K562 (cell line): Measurements from ENCODE around the gene SMAD3. TPM values are rescaled to one million over a fixed set of nuclear protein-coding genes. Genes with fewer than 3 reads are reported as not detected.

ENCODE experiments used
- ATAC-seq: fragments of 200-7000 bp; cut with Tn5 transposase; 3 replicates; pipeline ENCODE4 v1.9.1; 2020; ENCODE audit warnings: moderate library complexity
- BruUV-seq: library from RNA; stranded (reverse); fragments of 400-500 nt; replicated peaks from 2 replicates; lab custom pipeline; 2021; lab: Mats Ljungman, UMichigan
- CTCF ChIA-PET: fragments of 300-600 bp; formaldehyde crosslinking; extraction: SDS; loops from one replicate; lab custom pipeline; 2021; ENCODE audit warnings: low intra/inter-chr PET ratio; lab: Yijun Ruan, JAX
- POLR2A ChIA-PET: fragments of 300-600, 350-650 bp; sonication (Branson Sonifier 250); formaldehyde crosslinking; extraction: SDS; loops from one replicate; lab custom pipeline; 2021; ENCODE audit warnings: antibody characterized with exemption, inconsistent platforms; lab: Yijun Ruan, JAX
- DNase-seq, 4 experiments: peaks; one replicate each; pipeline versions ENCODE4 v3.0.0 to v3.0.0-alpha.2; 2011 to 2018; ENCODE audit warnings: low spot score in 3 of 4, mixed read lengths in 3 of 4; ENCODE audit errors: extremely low read depth in 1 of 4
- FAIRE-seq: peaks from 2 replicates; lab custom pipeline; 2011; peaks lifted over from hg19 to GRCh38; lab: Jason Lieb, UNC
- H2AFZ ChIP-seq: 2 replicates; pipeline ENCODE4 v1.6.0; 2011; ENCODE audit warnings: low read depth, low read length, control low read depth, inconsistent platforms
- H3K27ac ChIP-seq: fragments of 200-600 bp; 3 replicates; pipeline ENCODE4 v1.8.0; 2011; ENCODE audit warnings: low read depth, mild to moderate bottlenecking, control low read depth, inconsistent platforms, low read length, moderate library complexity, mixed read lengths; ENCODE audit errors: extremely low read depth
- H3K27me3 ChIP-seq, 2 experiments: fragments of 300-600 bp in 1 of 2; 2 replicates in 1 of 2; 3 replicates in 1 of 2; pipeline versions ENCODE4 v1.6.0 to v1.8.0; 2011; ENCODE audit warnings: inconsistent platforms in 2 of 2, low read length in 2 of 2, mild to moderate bottlenecking in 1 of 2, mixed read lengths in 1 of 2, moderate library complexity in 1 of 2; ENCODE audit not compliant: control insufficient read depth in 2 of 2, insufficient read depth in 2 of 2
- H3K36me3 ChIP-seq: fragments of 300-600 bp; 3 replicates; pipeline ENCODE4 v1.8.0; 2011; ENCODE audit warnings: mild to moderate bottlenecking, low read length, inconsistent platforms; ENCODE audit not compliant: control insufficient read depth, insufficient read depth
- H3K4me1 ChIP-seq, 2 experiments: fragments of 200-600 bp in 1 of 2; replicated peaks in 1 of 2; 2 replicates in 1 of 2; 3 replicates in 1 of 2; pipeline versions ENCODE4 v1.5.1 to v1.8.0; 2011; ENCODE audit warnings: inconsistent platforms in 2 of 2, low read length in 2 of 2, mild to moderate bottlenecking in 1 of 2, mixed read lengths in 1 of 2, moderate library complexity in 1 of 2; ENCODE audit not compliant: control insufficient read depth in 2 of 2, insufficient read depth in 2 of 2
- H3K4me2 ChIP-seq: 2 replicates; pipeline ENCODE4 v1.6.1; 2011; ENCODE audit warnings: low read length, control low read depth, inconsistent platforms, mixed read lengths; ENCODE audit not compliant: insufficient read depth
- H3K4me3 ChIP-seq: fragments of 200-600 bp; sonication (generic), shearing (Covaris generic); 2 replicates; pipeline ENCODE4 v1.5.1; 2016; ENCODE audit warnings: control low read depth, inconsistent platforms
- H3K79me2 ChIP-seq: fragments of 200-600 bp; 3 replicates; pipeline ENCODE4 v1.8.0; 2011; ENCODE audit warnings: low read length, inconsistent platforms; ENCODE audit not compliant: control insufficient read depth, insufficient read depth
- H3K9ac ChIP-seq, 2 experiments: 2 replicates each; pipeline versions ENCODE4 v1.6.0 to v1.6.1; 2011; ENCODE audit warnings: low read depth in 2 of 2, low read length in 2 of 2, control low read depth in 1 of 2, inconsistent platforms in 1 of 2, mild to moderate bottlenecking in 1 of 2, mixed read lengths in 1 of 2; ENCODE audit not compliant: insufficient read depth in 1 of 2
- H3K9me1 ChIP-seq: one replicate; pipeline ENCODE4 v1.6.0; 2011; ENCODE audit warnings: inconsistent platforms, mild to moderate bottlenecking, low read length, moderate library complexity; ENCODE audit not compliant: control insufficient read depth, insufficient read depth
- H3K9me3 ChIP-seq: replicated peaks from 2 replicates; pipeline ENCODE4 v1.5.1; 2011; ENCODE audit warnings: low read depth, low read length, inconsistent platforms; ENCODE audit not compliant: control insufficient read depth, insufficient read depth
- H4K20me1 ChIP-seq: replicated peaks from 2 replicates; pipeline ENCODE4 v1.6.1; 2011; ENCODE audit warnings: low read length, inconsistent platforms, mixed read lengths; ENCODE audit not compliant: control insufficient read depth, insufficient read depth
- HDAC1 ChIP-seq, 2 experiments: fragments of 450-650 bp; IDR thresholded peaks; 2 replicates each; pipeline ENCODE4 v1.6.1; 2016 to 2017; ENCODE audit warnings: inconsistent platforms in 1 of 2, mild to moderate bottlenecking in 1 of 2, moderate library complexity in 1 of 2
- MAZ ChIP-seq, 2 experiments: fragments of 450-650 bp in 1 of 2; sonication (generic) in 1 of 2; formaldehyde crosslinking; IDR thresholded peaks in 1 of 2; conservative IDR thresholded peaks in 1 of 2; 2 replicates each; pipeline versions ENCODE4 v1.4.0 to v1.5.0; 2020; ENCODE audit warnings: mild to moderate bottlenecking in 1 of 2, missing genetic modification reagents in 1 of 2
- MITF ChIP-seq: IDR thresholded peaks from 2 replicates; pipeline ENCODE4 v1.6.1; 2014; ENCODE audit warnings: antibody characterized with exemption
- POU5F1 ChIP-seq: fragments of 150-350 bp; IDR thresholded peaks from 2 replicates; pipeline ENCODE4 v1.6.1; 2014; ENCODE audit warnings: borderline replicate concordance, low read length, low read depth, mild to moderate bottlenecking; ENCODE audit not compliant: partially characterized antibody
- ZNF695 ChIP-seq: fragments of 450-650 bp; formaldehyde crosslinking; IDR thresholded peaks from 2 replicates; pipeline ENCODE4 v1.4.0; 2020; ENCODE audit warnings: mild to moderate bottlenecking, moderate library complexity
- WGBS: fragments of 100-300 bp; shearing (Covaris generic); methylation state at CpG from one replicate; pipeline ENCODE4 v1.1.6; 2016; ENCODE audit warnings: low coverage, mixed read lengths; ENCODE audit not compliant: insufficient coverage; ENCODE audit errors: missing lambda C conversion rate; 5-methylcytosine and 5-hydroxymethylcytosine counted together
- in situ Hi-C: fragments of 300-500 bp; cut with MboI; formaldehyde crosslinking; loops from 4 replicates; pipeline ENCODE4 v1.15.0; 2018; ENCODE audit warnings: inconsistent platforms, mixed read lengths
- intact Hi-C: fragments of 100-400 bp; cut with micrococcal nuclease; formaldehyde crosslinking; loops from 2 replicates; pipeline ENCODE4 v1.14.2; 2022
- polyA plus RNA-seq, 8 experiments: library from polyadenylated mRNA; depleted of rRNA in 4 of 8; stranded (reverse) in 5 of 8; unstranded in 3 of 8; fragments of >200 nt; fragmentation: Nextera tagmentation in 2 of 8; fragmentation: Illumina TruSeq in 1 of 8; extraction: Ambion mirVana in 2 of 8; extraction: Trizol in 1 of 8; gene quantifications; 2 replicates each; pipeline versions ENCODE4 v1.2.1 to v1.2.3, GENCODE V29; 2011 to 2014; ENCODE audit warnings: inconsistent platforms in 1 of 8, missing spikeins in 1 of 8
- total RNA-seq, 7 experiments: library from RNA; depleted of rRNA in 6 of 7; stranded (reverse); fragments of >200 nt in 6 of 7; fragmentation: Illumina TruSeq in 2 of 7; extraction: Trizol in 2 of 7; gene quantifications; 2 replicates each; pipeline versions ENCODE4 v1.2.1 to v1.2.3, GENCODE V29; 2011 to 2021; ENCODE audit warnings: low replicate concordance in 1 of 7

Gene SMAD3
- total and polyA plus RNA-seq, 9 of the 15 experiments (the other 6 are each of a cell fraction or from before 2014, with no cell fraction given), result 4.3 to 39.2 (median 11.1) TPM

GRCh38 chr15:67102599-67102929 lies 37.2 kb downstream of the SMAD3 start (continued):
- TF ChIP-seq POU5F1 (no peak), MITF (no peak)

- H3K79me2 ChIP-seq, result peaks cover 51% of the 10 kb centered on the region
- no peak for TF ChIP-seq ZNF695 (CRISPR knock-in tag)
- TF ChIP-seq MAZ (CRISPR knock-in tag; conservative IDR thresholded peaks at IDR 0.05 in 1 of 2, IDR thresholded peaks at IDR 0.05 in 1 of 2), result no peak
- TF ChIP-seq HDAC1 (IDR thresholded peaks at IDR 0.05), result no peak
- TF ChIP-seq, all 486 proteins: peak for 0
- intact Hi-C loops (no loop called here), in situ Hi-C loops (no loop called here)
- H3K9me3 ChIP-seq, result no peaks in the 10 kb centered on the region
- ChIA-PET POLR2A (interaction anchor here (0.8 to 2.4 kb wide), 3 partner anchors 10 to 14 kb away, joined by 3 to 9 read pairs (median 6); no protein-coding TSS in a partner anchor), CTCF (no interaction called here)
- FAIRE-seq (peak; percentile 44), ATAC-seq (no peak), DNase-seq (no peak)
- peaks cover 18% of the 10 kb centered on the region; the same call in 2 of the 3 replicates for H3K36me3 ChIP-seq
- H3K4me2 ChIP-seq, result no peak overlapping the region
- H3K4me1 ChIP-seq, result peaks cover 13 to 62% of the 10 kb centered on the region in 2 experiments
- peaks cover 11% of the 10 kb centered on the region; the same call in 1 of the 2 replicates for H4K20me1 ChIP-seq
- no peak overlapping the region for H3K27ac ChIP-seq
- WGBS, result 49% methylated on average over 4 of the region's 4 CpGs
- H3K9ac ChIP-seq, result no peak overlapping the region
- no peak overlapping the region for H3K4me3 ChIP-seq
- no TSS peak for BruUV-seq
- no peaks in the 10 kb centered on the region for H3K9me1 ChIP-seq
- H2AFZ ChIP-seq, result no peak overlapping the region
- no peaks in the 10 kb centered on the region for H3K27me3 ChIP-seq
These were observed 37.6 kb downstream of the SMAD3 start for GRCh38 chr15:67103021-67103420.
